ENCODE data around the gene PLEKHM3. TPM values are rescaled to one million over a fixed set of nuclear protein-coding genes. Genes with fewer than 3 reads are reported as not detected.

PLEKHM3 gene
- total RNA-seq, 2 donors from 2014 or later, result 20.5 to 21.8 TPM

- no peak for TF ChIP-seq CTCF (IDR thresholded peaks at IDR 0.05)
- H3K36me3 ChIP-seq, result no peaks in the 10 kb centered on the region
- no peak overlapping the region for H3K4me3 ChIP-seq
- H3K27ac ChIP-seq, result no peak overlapping the region
- no peaks in the 10 kb centered on the region for H3K9me3 ChIP-seq
- no peaks in the 10 kb centered on the region for H3K4me1 ChIP-seq (ENCODE audit: control insufficient read depth in 1 of 2, low read depth in 2 of 2)
- H3K27me3 ChIP-seq (replicated peaks; ENCODE audit: insufficient read depth), result no peaks in the 10 kb centered on the region
- ATAC-seq (ENCODE audit: insufficient number of reproducible peaks, low FRiP score, low read depth) (no peak), DNase-seq (ENCODE audit: low spot score) (no peak)
These were observed 41.7 kb downstream of the PLEKHM3 start for GRCh38 chr2:207983641-207984042.

DNA sequence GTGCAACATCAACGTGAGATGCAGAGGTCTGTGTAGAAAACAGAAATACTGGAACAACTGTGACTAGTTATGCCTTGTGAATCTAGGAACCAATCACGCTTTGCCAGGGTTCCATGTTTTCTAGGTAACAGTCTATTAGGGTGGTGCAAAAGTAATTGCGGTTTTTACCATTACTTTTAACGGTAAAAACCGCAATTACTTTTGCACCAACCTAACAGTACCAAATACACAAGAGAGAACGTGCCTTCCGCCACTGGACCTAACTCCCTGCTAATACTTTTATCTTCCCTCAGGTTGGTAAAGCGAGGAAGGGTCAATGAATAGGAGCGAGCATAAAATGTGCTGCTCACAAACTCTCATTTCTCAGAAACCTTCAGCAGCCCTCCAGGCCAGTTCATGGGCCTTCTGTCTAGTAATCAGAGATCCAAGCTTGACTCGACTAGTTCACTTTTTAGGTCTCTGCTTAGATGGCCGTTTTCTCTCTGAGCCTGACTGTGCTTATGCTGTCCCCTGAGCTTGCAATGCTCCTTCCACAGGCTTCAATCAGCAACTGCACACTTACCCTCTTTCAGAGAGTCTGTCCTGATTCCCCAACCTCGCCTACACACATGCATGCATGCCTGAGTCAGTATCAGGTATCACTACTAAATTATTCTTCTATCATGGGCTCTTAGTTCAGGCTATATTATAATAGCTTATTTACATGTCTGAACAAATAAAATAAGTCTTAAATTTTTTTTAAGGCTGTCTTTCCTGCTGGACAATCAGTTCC is 47.0 kb downstream of the PLEKHM3 start:
- Histone ChIP-seq H3K27me3 (replicated peaks; ENCODE audit: insufficient read depth) (no peaks in the 10 kb centered on the region), H3K4me3 (no peak overlapping the region)

GRCh38 chr2:207975921-207976320 is 49.4 kb downstream of the PLEKHM3 start:
- Histone ChIP-seq H3K27me3 (replicated peaks; ENCODE audit: insufficient read depth) (no peaks in the 10 kb centered on the region), H3K9me3 (no peaks in the 10 kb centered on the region), H3K4me1 (ENCODE audit: control insufficient read depth in 1 of 2, low read depth in 2 of 2) (peaks cover 0 to 2% of the 10 kb centered on the region in 2 donors), H3K4me3 (no peak overlapping the region), H3K27ac (no peak overlapping the region), H3K36me3 (peaks cover 5% of the 10 kb centered on the region)
- no peak for TF ChIP-seq CTCF (IDR thresholded peaks at IDR 0.05)
- DNase-seq (ENCODE audit: low spot score), result no peak
- ATAC-seq (ENCODE audit: insufficient number of reproducible peaks, low FRiP score, low read depth), result no peak

More for the DNA sequence above, 47.0 kb downstream of the PLEKHM3 start:
- H3K36me3 ChIP-seq, result peaks cover 5% of the 10 kb centered on the region
- H3K9me3 ChIP-seq, result no peaks in the 10 kb centered on the region
- H3K27ac ChIP-seq, result no peak overlapping the region
- H3K4me1 ChIP-seq (ENCODE audit: control insufficient read depth in 1 of 2, low read depth in 2 of 2), result no peaks in the 10 kb centered on the region
- TF ChIP-seq CTCF (IDR thresholded peaks at IDR 0.05), result no peak
- ATAC-seq (ENCODE audit: insufficient number of reproducible peaks, low FRiP score, low read depth) (no peak), DNase-seq (ENCODE audit: low spot score) (no peak)

DNA sequence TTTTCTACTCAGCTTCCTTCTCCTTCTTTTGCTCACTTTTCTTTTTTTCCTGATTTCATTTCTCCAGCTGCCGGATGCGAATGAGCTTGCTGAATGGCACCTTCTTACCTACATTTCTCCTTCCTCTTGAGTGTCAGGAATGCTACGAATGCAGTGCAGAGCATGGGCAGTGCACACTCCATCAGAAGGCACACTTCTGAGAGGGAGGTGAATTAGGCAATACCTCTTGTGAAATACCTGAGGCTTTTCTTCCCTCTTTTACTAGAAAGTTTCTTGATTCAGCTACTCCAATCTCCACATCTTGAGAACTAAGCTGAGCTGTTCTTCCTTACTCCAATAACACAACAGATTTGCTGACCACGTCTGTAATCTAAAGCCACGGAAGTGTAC is 51.1 kb downstream of the PLEKHM3 start:
- DNase-seq (ENCODE audit: low spot score) (no peak), ATAC-seq (ENCODE audit: insufficient number of reproducible peaks, low FRiP score, low read depth) (no peak)
- Histone ChIP-seq H3K27ac (no peak overlapping the region), H3K27me3 (replicated peaks; ENCODE audit: insufficient read depth) (no peaks in the 10 kb centered on the region), H3K4me1 (ENCODE audit: control insufficient read depth in 1 of 2, low read depth in 2 of 2) (peaks cover 0 to 7% of the 10 kb centered on the region in 2 donors), H3K36me3 (peaks cover 5% of the 10 kb centered on the region), H3K4me3 (no peak overlapping the region), H3K9me3 (no peaks in the 10 kb centered on the region)
- TF ChIP-seq CTCF (IDR thresholded peaks at IDR 0.05), result no peak

- H3K36me3 ChIP-seq, result no peaks in the 10 kb centered on the region
- no peak for TF ChIP-seq CTCF (IDR thresholded peaks at IDR 0.05)
- no peak for ATAC-seq (ENCODE audit: insufficient number of reproducible peaks, low FRiP score, low read depth)
- DNase-seq (ENCODE audit: low spot score), result no peak
- no peaks in the 10 kb centered on the region for H3K9me3 ChIP-seq
- H3K27me3 ChIP-seq (replicated peaks; ENCODE audit: insufficient read depth), result no peaks in the 10 kb centered on the region
- no peak overlapping the region for H3K27ac ChIP-seq
- H3K4me3 ChIP-seq, result no peak overlapping the region
- H3K4me1 ChIP-seq (ENCODE audit: control insufficient read depth in 1 of 2, low read depth in 2 of 2), result peaks cover 0 to 7% of the 10 kb centered on the region in 2 donors
These were observed 54.5 kb downstream of the PLEKHM3 start for GRCh38 chr2:207970826-207971180.
